HFFc6 (cell line): ENCODE data around the gene FHAD1. TPM values are rescaled to one million over a fixed set of nuclear protein-coding genes. Genes with fewer than 3 reads are reported as not detected.
A peak's percentile ranks its signal among the peaks of the same experiment; 100 is the strongest.

ENCODE experiments used
- DNase-seq: peaks from one replicate; pipeline ENCODE4 v3.0.0-alpha.2; 2018
- H3K27ac Mint-ChIP-seq: 2 replicates; pipeline ENCODE4 v1.8.0; 2020; ENCODE audit warnings: mild to moderate bottlenecking, mixed read lengths
- H3K27me3 Mint-ChIP-seq: 2 replicates; pipeline ENCODE4 v1.8.0; 2021; ENCODE audit warnings: mild to moderate bottlenecking, moderate library complexity, mixed read lengths; ENCODE audit not compliant: insufficient read depth
- H3K36me3 Mint-ChIP-seq: 2 replicates; pipeline ENCODE4 v1.8.0; 2021; ENCODE audit warnings: low read depth, mixed read lengths
- H3K4me1 Mint-ChIP-seq: 2 replicates; pipeline ENCODE4 v1.8.0; 2020; ENCODE audit warnings: low read depth, mixed read lengths
- H3K4me3 Mint-ChIP-seq: 2 replicates; pipeline ENCODE4 v1.8.0; 2020; ENCODE audit warnings: mild to moderate bottlenecking, moderate library complexity, mixed read lengths
- H3K9me3 Mint-ChIP-seq: 2 replicates; pipeline ENCODE4 v1.8.0; 2020; ENCODE audit warnings: mild to moderate bottlenecking, mixed read lengths
- total RNA-seq, 6 experiments: library from RNA; stranded (reverse); fragmentation: NEBNext Ultra II Directional; extraction: Animal tissue kit (Norgen Biotek cat#: 25700); gene quantifications; 2 replicates in 1 of 6; 3 replicates in 5 of 6; pipeline ENCODE4 v1.2.3, GENCODE V29; 2021
- TF ChIP-seq, protein P1 (sequence below): fragments of 200-600 bp; sonication (generic); IDR thresholded peaks from 2 replicates; pipeline ENCODE4 v1.5.0; 2021; ENCODE audit warnings: antibody characterized with exemption, mild to moderate bottlenecking

FHAD1 gene
- total RNA-seq, 6 experiments from 2014 or later: 0.16 to 0.25 TPM; not detected in 4

DNA sequence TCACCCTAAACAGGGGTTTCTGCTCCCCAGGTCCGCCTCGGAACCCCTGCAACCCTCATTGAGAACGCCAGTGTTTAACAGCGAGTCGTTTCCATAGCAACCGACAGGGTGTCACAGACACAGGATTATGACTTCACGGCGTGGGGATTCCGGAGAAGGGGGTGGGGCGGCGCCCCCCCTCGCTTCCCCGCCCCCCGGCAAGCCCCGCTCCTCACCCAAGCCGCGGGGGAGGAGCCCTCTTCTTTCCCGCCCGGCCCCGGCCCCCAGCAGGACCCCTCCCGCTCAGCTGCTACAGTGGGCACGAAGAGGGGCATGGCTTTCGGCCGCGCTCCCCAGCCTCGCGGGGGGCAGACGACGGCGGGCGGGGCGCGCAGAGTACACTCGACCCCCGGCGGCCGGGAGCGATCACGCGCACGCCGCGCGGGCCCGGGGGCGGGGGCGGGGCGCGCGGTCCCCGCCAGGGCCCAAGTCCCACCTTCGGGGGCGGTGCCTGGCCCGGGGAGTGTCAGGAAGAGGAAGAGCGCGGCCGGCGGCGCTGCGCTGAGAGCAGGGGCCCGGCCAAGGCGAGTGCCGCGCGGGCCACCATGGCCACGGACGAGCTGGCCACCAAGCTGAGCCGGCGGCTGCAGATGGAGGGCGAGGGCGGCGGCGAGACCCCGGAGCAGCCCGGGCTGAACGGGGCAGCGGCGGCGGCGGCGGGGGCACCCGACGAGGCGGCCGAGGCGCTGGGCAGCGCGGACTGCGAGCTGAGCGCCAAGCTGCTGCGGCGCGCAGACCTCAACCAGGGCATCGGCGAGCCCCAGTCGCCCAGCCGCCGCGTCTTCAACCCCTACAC is 162.6 kb downstream of the FHAD1 start, which contains the start of gene EFHD2:
EFHD2 (plus strand) TSS at position 501 of the 835 bp plus-strand sequence; CDS start at position 585, 84 bp downstream.
- TF ChIP-seq, protein P1, sequence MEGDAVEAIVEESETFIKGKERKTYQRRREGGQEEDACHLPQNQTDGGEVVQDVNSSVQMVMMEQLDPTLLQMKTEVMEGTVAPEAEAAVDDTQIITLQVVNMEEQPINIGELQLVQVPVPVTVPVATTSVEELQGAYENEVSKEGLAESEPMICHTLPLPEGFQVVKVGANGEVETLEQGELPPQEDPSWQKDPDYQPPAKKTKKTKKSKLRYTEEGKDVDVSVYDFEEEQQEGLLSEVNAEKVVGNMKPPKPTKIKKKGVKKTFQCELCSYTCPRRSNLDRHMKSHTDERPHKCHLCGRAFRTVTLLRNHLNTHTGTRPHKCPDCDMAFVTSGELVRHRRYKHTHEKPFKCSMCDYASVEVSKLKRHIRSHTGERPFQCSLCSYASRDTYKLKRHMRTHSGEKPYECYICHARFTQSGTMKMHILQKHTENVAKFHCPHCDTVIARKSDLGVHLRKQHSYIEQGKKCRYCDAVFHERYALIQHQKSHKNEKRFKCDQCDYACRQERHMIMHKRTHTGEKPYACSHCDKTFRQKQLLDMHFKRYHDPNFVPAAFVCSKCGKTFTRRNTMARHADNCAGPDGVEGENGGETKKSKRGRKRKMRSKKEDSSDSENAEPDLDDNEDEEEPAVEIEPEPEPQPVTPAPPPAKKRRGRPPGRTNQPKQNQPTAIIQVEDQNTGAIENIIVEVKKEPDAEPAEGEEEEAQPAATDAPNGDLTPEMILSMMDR: peak; percentile 45
- peaks cover 6% of the 10 kb centered on the region for H3K36me3 Mint-ChIP-seq
- peaks cover 2% of the 10 kb centered on the region for H3K27me3 Mint-ChIP-seq
- peaks cover 43% of the 10 kb centered on the region for H3K4me1 Mint-ChIP-seq
- DNase-seq: peak; percentile 77
- H3K27ac Mint-ChIP-seq: peak within 1 kb of the TSS; percentile 94
- no peaks in the 10 kb centered on the region for H3K9me3 Mint-ChIP-seq
- H3K4me3 Mint-ChIP-seq: peak within 1 kb of the TSS; percentile 90

DNA sequence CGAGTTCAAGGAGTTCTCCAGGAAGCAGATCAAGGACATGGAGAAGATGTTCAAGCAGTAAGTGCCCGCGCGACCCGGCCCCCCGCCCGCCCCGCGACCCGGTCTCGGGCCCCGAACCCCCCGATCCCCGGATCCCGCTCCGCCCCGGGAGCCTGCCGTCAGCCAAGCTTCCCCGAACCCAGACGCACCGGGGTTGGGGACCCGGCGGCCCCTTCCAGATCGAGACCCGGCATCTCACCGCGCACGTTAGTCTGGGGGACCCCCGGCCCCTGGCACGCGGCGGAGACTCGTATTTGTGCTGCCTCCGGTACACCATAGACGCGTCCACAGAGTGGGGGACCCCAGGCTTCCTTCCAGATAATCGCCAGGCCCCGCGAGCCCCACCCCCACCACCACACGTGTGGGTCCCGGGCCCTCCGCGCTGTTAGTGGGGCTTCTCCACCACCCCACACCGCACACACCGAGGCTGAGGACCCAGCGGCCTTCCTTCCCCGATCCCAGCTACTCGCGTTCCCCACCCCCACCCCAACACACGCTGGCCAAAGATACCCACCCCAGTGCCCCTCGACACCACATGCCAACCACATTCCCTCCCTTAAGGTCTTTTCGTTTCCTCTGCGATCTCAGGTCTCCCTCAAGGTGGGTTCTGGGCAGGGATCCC is 163.3 kb downstream of the FHAD1 start:
- Mint-ChIP-seq H3K27ac (peak overlapping the region; percentile 78), H3K4me1 (peaks cover 50% of the 10 kb centered on the region), H3K4me3 (peak overlapping the region; percentile 90), H3K9me3 (no peaks in the 10 kb centered on the region), H3K27me3 (peaks cover 2% of the 10 kb centered on the region), H3K36me3 (peaks cover 14% of the 10 kb centered on the region)
- TF ChIP-seq, protein P1: no peak
- no peak for DNase-seq

- H3K9me3 Mint-ChIP-seq: no peaks in the 10 kb centered on the region
- TF ChIP-seq, protein P1: no peak
- H3K27ac Mint-ChIP-seq: peak overlapping the region; percentile 78
- peaks cover 52% of the 10 kb centered on the region for H3K4me1 Mint-ChIP-seq
- peak overlapping the region; percentile 90 for H3K4me3 Mint-ChIP-seq
- DNase-seq: no peak
- peaks cover 2% of the 10 kb centered on the region for H3K27me3 Mint-ChIP-seq
- H3K36me3 Mint-ChIP-seq: peaks cover 15% of the 10 kb centered on the region
Measured at GRCh38 chr1:15410884-15411245, 163.8 kb downstream of the FHAD1 start.

GRCh38 chr1:15411593-15412137 is 164.6 kb downstream of the FHAD1 start:
- TF ChIP-seq, protein P1: no peak
- Mint-ChIP-seq H3K4me1 (peaks cover 57% of the 10 kb centered on the region), H3K27ac (peak overlapping the region; percentile 72), H3K4me3 (peak overlapping the region; percentile 90), H3K9me3 (no peaks in the 10 kb centered on the region), H3K36me3 (peaks cover 19% of the 10 kb centered on the region), H3K27me3 (peaks cover 2% of the 10 kb centered on the region)
- peak; percentile 5 for DNase-seq

GRCh38 chr1:15412175-15412800 is 165.3 kb downstream of the FHAD1 start:
- H3K27ac Mint-ChIP-seq: peak overlapping the region; percentile 44
- H3K9me3 Mint-ChIP-seq: no peaks in the 10 kb centered on the region
- H3K4me3 Mint-ChIP-seq: peak overlapping the region; percentile 90
- peak; percentile 48 for DNase-seq
- TF ChIP-seq, protein P1: no peak
- H3K4me1 Mint-ChIP-seq: peaks cover 57% of the 10 kb centered on the region
- peaks cover 2% of the 10 kb centered on the region for H3K27me3 Mint-ChIP-seq
- peaks cover 19% of the 10 kb centered on the region for H3K36me3 Mint-ChIP-seq
